K562 (cell line): Measurements from ENCODE around the gene HNRNPM. TPM values are rescaled to one million over a fixed set of nuclear protein-coding genes. Genes with fewer than 3 reads are reported as not detected.

Source experiments
- ATAC-seq: fragments of 200-7000 bp; cut with Tn5 transposase; 3 replicates; pipeline ENCODE4 v1.9.1; 2020; ENCODE audit warnings: moderate library complexity
- BruUV-seq: library from RNA; stranded (reverse); fragments of 400-500 nt; replicated peaks from 2 replicates; lab custom pipeline; 2021; lab: Mats Ljungman, UMichigan
- CTCF ChIA-PET: fragments of 300-600 bp; formaldehyde crosslinking; extraction: SDS; loops from one replicate; lab custom pipeline; 2021; ENCODE audit warnings: low intra/inter-chr PET ratio; lab: Yijun Ruan, JAX
- POLR2A ChIA-PET: fragments of 300-600, 350-650 bp; sonication (Branson Sonifier 250); formaldehyde crosslinking; extraction: SDS; loops from one replicate; lab custom pipeline; 2021; ENCODE audit warnings: antibody characterized with exemption, inconsistent platforms; lab: Yijun Ruan, JAX
- DNase-seq, 4 experiments: peaks; one replicate each; pipeline versions ENCODE4 v3.0.0 to v3.0.0-alpha.2; 2011 to 2018; ENCODE audit warnings: low spot score in 3 of 4, mixed read lengths in 3 of 4; ENCODE audit errors: extremely low read depth in 1 of 4
- FAIRE-seq: peaks from 2 replicates; lab custom pipeline; 2011; peaks lifted over from hg19 to GRCh38; lab: Jason Lieb, UNC
- H2AFZ ChIP-seq: 2 replicates; pipeline ENCODE4 v1.6.0; 2011; ENCODE audit warnings: low read depth, low read length, control low read depth, inconsistent platforms
- H3K27ac ChIP-seq: fragments of 200-600 bp; 3 replicates; pipeline ENCODE4 v1.8.0; 2011; ENCODE audit warnings: low read depth, mild to moderate bottlenecking, control low read depth, inconsistent platforms, low read length, moderate library complexity, mixed read lengths; ENCODE audit errors: extremely low read depth
- H3K27me3 ChIP-seq, 2 experiments: fragments of 300-600 bp in 1 of 2; 2 replicates in 1 of 2; 3 replicates in 1 of 2; pipeline versions ENCODE4 v1.6.0 to v1.8.0; 2011; ENCODE audit warnings: inconsistent platforms in 2 of 2, low read length in 2 of 2, mild to moderate bottlenecking in 1 of 2, mixed read lengths in 1 of 2, moderate library complexity in 1 of 2; ENCODE audit not compliant: control insufficient read depth in 2 of 2, insufficient read depth in 2 of 2
- H3K36me3 ChIP-seq: fragments of 300-600 bp; 3 replicates; pipeline ENCODE4 v1.8.0; 2011; ENCODE audit warnings: mild to moderate bottlenecking, low read length, inconsistent platforms; ENCODE audit not compliant: control insufficient read depth, insufficient read depth
- H3K4me1 ChIP-seq, 2 experiments: fragments of 200-600 bp in 1 of 2; replicated peaks in 1 of 2; 2 replicates in 1 of 2; 3 replicates in 1 of 2; pipeline versions ENCODE4 v1.5.1 to v1.8.0; 2011; ENCODE audit warnings: inconsistent platforms in 2 of 2, low read length in 2 of 2, mild to moderate bottlenecking in 1 of 2, mixed read lengths in 1 of 2, moderate library complexity in 1 of 2; ENCODE audit not compliant: control insufficient read depth in 2 of 2, insufficient read depth in 2 of 2
- H3K4me2 ChIP-seq: 2 replicates; pipeline ENCODE4 v1.6.1; 2011; ENCODE audit warnings: low read length, control low read depth, inconsistent platforms, mixed read lengths; ENCODE audit not compliant: insufficient read depth
- H3K4me3 ChIP-seq: fragments of 200-600 bp; sonication (generic), shearing (Covaris generic); 2 replicates; pipeline ENCODE4 v1.5.1; 2016; ENCODE audit warnings: control low read depth, inconsistent platforms
- H3K79me2 ChIP-seq: fragments of 200-600 bp; 3 replicates; pipeline ENCODE4 v1.8.0; 2011; ENCODE audit warnings: low read length, inconsistent platforms; ENCODE audit not compliant: control insufficient read depth, insufficient read depth
- H3K9ac ChIP-seq, 2 experiments: 2 replicates each; pipeline versions ENCODE4 v1.6.0 to v1.6.1; 2011; ENCODE audit warnings: low read depth in 2 of 2, low read length in 2 of 2, control low read depth in 1 of 2, inconsistent platforms in 1 of 2, mild to moderate bottlenecking in 1 of 2, mixed read lengths in 1 of 2; ENCODE audit not compliant: insufficient read depth in 1 of 2
- H3K9me1 ChIP-seq: one replicate; pipeline ENCODE4 v1.6.0; 2011; ENCODE audit warnings: inconsistent platforms, mild to moderate bottlenecking, low read length, moderate library complexity; ENCODE audit not compliant: control insufficient read depth, insufficient read depth
- H3K9me3 ChIP-seq: replicated peaks from 2 replicates; pipeline ENCODE4 v1.5.1; 2011; ENCODE audit warnings: low read depth, low read length, inconsistent platforms; ENCODE audit not compliant: control insufficient read depth, insufficient read depth
- H4K20me1 ChIP-seq: replicated peaks from 2 replicates; pipeline ENCODE4 v1.6.1; 2011; ENCODE audit warnings: low read length, inconsistent platforms, mixed read lengths; ENCODE audit not compliant: control insufficient read depth, insufficient read depth
- ARNT ChIP-seq, 2 experiments: fragments of 450-650 bp; IDR thresholded peaks; 2 replicates each; pipeline ENCODE4 v1.6.1; 2016; ENCODE audit warnings: mild to moderate bottlenecking in 1 of 2
- CREM ChIP-seq: IDR thresholded peaks from 2 replicates; pipeline ENCODE4 v1.6.1; 2014; ENCODE audit warnings: antibody characterized with exemption, low read depth
- E2F8 ChIP-seq: fragments of 450-650 bp; IDR thresholded peaks from 2 replicates; pipeline ENCODE4 v1.7.1; 2018; ENCODE audit warnings: mild to moderate bottlenecking, low read depth; ENCODE audit not compliant: partially characterized antibody
- GABPB2 ChIP-seq: fragments of 250-450 bp; sonication (Bioruptor Pico); conservative IDR thresholded peaks from 2 replicates; pipeline ENCODE4 v1.5.1; 2021; ENCODE audit warnings: mild to moderate bottlenecking
- GATAD2A ChIP-seq: fragments of 450-650 bp; IDR thresholded peaks from 2 replicates; pipeline ENCODE4 v1.6.1; 2017
- GATAD2B ChIP-seq: fragments of 450-650 bp; IDR thresholded peaks from 2 replicates; pipeline ENCODE4 v1.6.1; 2017; ENCODE audit warnings: mild to moderate bottlenecking, borderline replicate concordance
- GTF2E2 ChIP-seq: fragments of 200-800 bp; sonication (Bioruptor generic); IDR thresholded peaks from 2 replicates; pipeline ENCODE4 v1.6.1; 2016; ENCODE audit warnings: missing genetic modification characterization, missing compliant biosample characterization
- KLF16 ChIP-seq: IDR thresholded peaks from 2 replicates; pipeline ENCODE4 v1.6.1; 2016; ENCODE audit warnings: antibody characterized with exemption
- MBD2 ChIP-seq: sonication (generic); IDR thresholded peaks from 2 replicates; pipeline ENCODE4 v1.6.1; 2016; ENCODE audit warnings: low read depth, borderline replicate concordance
- NCOA6 ChIP-seq: fragments of 450-650 bp; IDR thresholded peaks from 2 replicates; pipeline ENCODE4 v1.6.1; 2017; ENCODE audit warnings: mild to moderate bottlenecking
- PKNOX1 ChIP-seq: fragments of 450-650 bp; IDR thresholded peaks from 2 replicates; pipeline ENCODE4 v1.6.1; 2016
- RB1 ChIP-seq: fragments of 450-650 bp; IDR thresholded peaks from 2 replicates; pipeline ENCODE4 v1.6.1; 2017; ENCODE audit warnings: low read depth, mild to moderate bottlenecking
- SAFB2 ChIP-seq: fragments of 200-400 bp; formaldehyde crosslinking; IDR thresholded peaks from 2 replicates; pipeline ENCODE4 v1.6.1; 2018; ENCODE audit warnings: borderline replicate concordance, low read length, low read depth, moderate library complexity; ENCODE audit not compliant: severe bottlenecking
- TCF7 ChIP-seq: sonication (generic); IDR thresholded peaks from 2 replicates; pipeline ENCODE4 v1.6.1; 2016; ENCODE audit warnings: antibody characterized with exemption, borderline replicate concordance
- YY1 ChIP-seq, 3 experiments: IDR thresholded peaks; 2 replicates each; pipeline ENCODE4 v1.6.1; 2011; ENCODE audit warnings: low read length in 2 of 3, mild to moderate bottlenecking in 2 of 3, moderate library complexity in 2 of 3, borderline replicate concordance in 1 of 3, control low read depth in 1 of 3, low read depth in 1 of 3; ENCODE audit not compliant: insufficient read depth in 3 of 3, insufficient replicate concordance in 2 of 3, control insufficient read depth in 1 of 3, insufficient read length in 1 of 3; ENCODE audit errors: extremely low read depth in 1 of 3
- ZNF431 ChIP-seq: sonication (generic); formaldehyde crosslinking; IDR thresholded peaks from 2 replicates; pipeline ENCODE4 v1.8.0; 2022; ENCODE audit warnings: mild to moderate bottlenecking, missing genetic modification reagents
- ZNF583 ChIP-seq: fragments of 250-450 bp; sonication (Bioruptor Pico); IDR thresholded peaks from 2 replicates; pipeline ENCODE4 v1.4.0; 2020
- WGBS: fragments of 100-300 bp; shearing (Covaris generic); methylation state at CpG from one replicate; pipeline ENCODE4 v1.1.6; 2016; ENCODE audit warnings: low coverage, mixed read lengths; ENCODE audit not compliant: insufficient coverage; ENCODE audit errors: missing lambda C conversion rate; 5-methylcytosine and 5-hydroxymethylcytosine counted together
- in situ Hi-C: fragments of 300-500 bp; cut with MboI; formaldehyde crosslinking; loops from 4 replicates; pipeline ENCODE4 v1.15.0; 2018; ENCODE audit warnings: inconsistent platforms, mixed read lengths
- intact Hi-C: fragments of 100-400 bp; cut with micrococcal nuclease; formaldehyde crosslinking; loops from 2 replicates; pipeline ENCODE4 v1.14.2; 2022
- polyA plus RNA-seq, 8 experiments: library from polyadenylated mRNA; depleted of rRNA in 4 of 8; stranded (reverse) in 5 of 8; unstranded in 3 of 8; fragments of >200 nt; fragmentation: Nextera tagmentation in 2 of 8; fragmentation: Illumina TruSeq in 1 of 8; extraction: Ambion mirVana in 2 of 8; extraction: Trizol in 1 of 8; gene quantifications; 2 replicates each; pipeline versions ENCODE4 v1.2.1 to v1.2.3, GENCODE V29; 2011 to 2014; ENCODE audit warnings: inconsistent platforms in 1 of 8, missing spikeins in 1 of 8
- total RNA-seq, 7 experiments: library from RNA; depleted of rRNA in 6 of 7; stranded (reverse); fragments of >200 nt in 6 of 7; fragmentation: Illumina TruSeq in 2 of 7; extraction: Trizol in 2 of 7; gene quantifications; 2 replicates each; pipeline versions ENCODE4 v1.2.1 to v1.2.3, GENCODE V29; 2011 to 2021; ENCODE audit warnings: low replicate concordance in 1 of 7
- TF ChIP-seq, protein P1 (sequence below): fragments of 450-650 bp; formaldehyde crosslinking; IDR thresholded peaks from 2 replicates; pipeline ENCODE4 v1.4.0; 2022; ENCODE audit warnings: missing genetic modification characterization
- TF ChIP-seq, protein P2 (sequence below): fragments of 250-450 bp; sonication (Bioruptor Pico); IDR thresholded peaks from 2 replicates; pipeline ENCODE4 v1.8.0; 2021; ENCODE audit warnings: mild to moderate bottlenecking, moderate library complexity

Gene HNRNPM
- total and polyA plus RNA-seq, 9 of the 15 experiments (the other 6 are each of a cell fraction or from before 2014, with no cell fraction given), result 11.1 to 340 (median 195) TPM

DNA sequence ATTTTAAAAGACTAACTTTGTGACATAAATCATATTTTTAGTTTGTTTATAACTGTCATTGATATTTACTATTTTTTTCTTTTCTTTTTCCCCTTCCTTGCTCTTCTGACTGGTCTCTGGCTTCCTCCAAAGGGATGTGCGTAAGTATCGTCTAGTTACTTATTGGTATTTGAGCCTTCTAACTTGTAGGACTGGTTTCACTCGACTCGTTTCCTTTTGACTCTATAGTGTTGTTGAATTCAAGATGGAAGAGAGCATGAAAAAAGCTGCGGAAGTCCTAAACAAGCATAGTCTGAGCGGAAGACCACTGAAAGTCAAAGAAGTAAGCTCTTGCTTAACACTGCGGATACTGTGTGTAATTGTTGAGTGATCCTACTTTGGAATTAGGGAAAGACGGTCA, 18.6 kb downstream of the HNRNPM start:
- Histone ChIP-seq H3K9me3 (no peaks in the 10 kb centered on the region), H3K4me2 (no peak overlapping the region), H3K27me3 (no peaks in the 10 kb centered on the region), H3K4me3 (no peak overlapping the region), H4K20me1 (peaks cover 37% of the 10 kb centered on the region), H3K4me1 (no peaks in the 10 kb centered on the region), H2AFZ (no peak overlapping the region), H3K36me3 (peaks cover 99% of the 10 kb centered on the region), H3K9ac (no peak overlapping the region), H3K27ac (no peak overlapping the region), H3K79me2 (peaks cover 77% of the 10 kb centered on the region), H3K9me1 (no peaks in the 10 kb centered on the region)
- 94% methylated on average over 8 of the region's 8 CpGs for WGBS
- ChIA-PET CTCF (no interaction called here), POLR2A (interaction anchor here (0.9 to 3.5 kb wide), 5 partner anchors 10 to 23 kb away, joined by 3 to 18 read pairs (median 5); partner anchors contain the start of gene HNRNPM)
- in situ Hi-C loops, result no loop called here
- no peak for ATAC-seq
- DNase-seq, result no peak
- FAIRE-seq, result no peak
- intact Hi-C loops, result no loop called here
- BruUV-seq, result no TSS peak
- TF ChIP-seq YY1 (IDR thresholded peaks at IDR 0.05; ENCODE audit: borderline replicate concordance in 1 of 3, control insufficient read depth in 1 of 3, extremely low read depth in 1 of 3, insufficient read depth in 3 of 3, insufficient read length in 1 of 3, insufficient replicate concordance in 2 of 3, low read depth in 1 of 3, low read length in 2 of 3) (no peak), RB1 (no peak), GABPB2 (CRISPR knock-in tag) (no peak), GATAD2A (no peak), ARNT (IDR thresholded peaks at IDR 0.05) (no peak), GATAD2B (no peak), E2F8 (no peak), CREM (no peak), MBD2 (no peak), GTF2E2 (tag) (no peak), ZNF583 (CRISPR knock-in tag) (no peak), PKNOX1 (no peak), KLF16 (no peak), ZNF431 (CRISPR knock-in tag) (no peak), TCF7 (no peak), SAFB2 (no peak), NCOA6 (no peak)
- TF ChIP-seq, protein P1, sequence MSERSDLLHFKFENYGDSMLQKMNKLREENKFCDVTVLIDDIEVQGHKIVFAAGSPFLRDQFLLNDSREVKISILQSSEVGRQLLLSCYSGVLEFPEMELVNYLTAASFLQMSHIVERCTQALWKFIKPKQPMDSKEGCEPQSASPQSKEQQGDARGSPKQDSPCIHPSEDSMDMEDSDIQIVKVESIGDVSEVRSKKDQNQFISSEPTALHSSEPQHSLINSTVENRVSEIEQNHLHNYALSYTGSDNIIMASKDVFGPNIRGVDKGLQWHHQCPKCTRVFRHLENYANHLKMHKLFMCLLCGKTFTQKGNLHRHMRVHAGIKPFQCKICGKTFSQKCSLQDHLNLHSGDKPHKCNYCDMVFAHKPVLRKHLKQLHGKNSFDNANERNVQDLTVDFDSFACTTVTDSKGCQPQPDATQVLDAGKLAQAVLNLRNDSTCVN (CRISPR knock-in tag), result no peak
- TF ChIP-seq, protein P2, sequence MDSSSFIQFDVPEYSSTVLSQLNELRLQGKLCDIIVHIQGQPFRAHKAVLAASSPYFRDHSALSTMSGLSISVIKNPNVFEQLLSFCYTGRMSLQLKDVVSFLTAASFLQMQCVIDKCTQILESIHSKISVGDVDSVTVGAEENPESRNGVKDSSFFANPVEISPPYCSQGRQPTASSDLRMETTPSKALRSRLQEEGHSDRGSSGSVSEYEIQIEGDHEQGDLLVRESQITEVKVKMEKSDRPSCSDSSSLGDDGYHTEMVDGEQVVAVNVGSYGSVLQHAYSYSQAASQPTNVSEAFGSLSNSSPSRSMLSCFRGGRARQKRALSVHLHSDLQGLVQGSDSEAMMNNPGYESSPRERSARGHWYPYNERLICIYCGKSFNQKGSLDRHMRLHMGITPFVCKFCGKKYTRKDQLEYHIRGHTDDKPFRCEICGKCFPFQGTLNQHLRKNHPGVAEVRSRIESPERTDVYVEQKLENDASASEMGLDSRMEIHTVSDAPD, result no peak
